Right lobe of liver (tissue), 6 donors: ENCODE results near the gene ANXA2. TPM values are rescaled to one million over a fixed set of nuclear protein-coding genes. Genes with fewer than 3 reads are reported as not detected.

Experiments
- ATAC-seq, 4 donors: fragments of 200-7000 bp; cut with Tn5 transposase; one replicate each; pipeline ENCODE4 v1.9.1; 2020; ENCODE audit warnings: mild to moderate bottlenecking in 4 of 4, moderate library complexity in 4 of 4
- DNase-seq, 3 donors: peaks; one replicate each; pipeline ENCODE4 v3.0.0-alpha.2; 2020
- H3K27ac ChIP-seq, 3 donors: fragments of 200-600 bp; one replicate each; pipeline ENCODE4 v1.8.0; 2022
- H3K27me3 ChIP-seq, 2 donors: fragments of 200-600 bp; one replicate each; pipeline ENCODE4 v1.8.0; 2022
- H3K36me3 ChIP-seq, 4 donors: fragments of 200-600 bp; sonication (generic) in 1 of 4; one replicate each; pipeline versions ENCODE4 v1.5.1 to v1.8.0; 2017 to 2022; ENCODE audit warnings: control low read depth in 1 of 4
- H3K4me1 ChIP-seq, 4 donors: fragments of 200-600 bp; sonication (generic) in 1 of 4; one replicate each; pipeline versions ENCODE4 v1.5.1 to v1.8.0; 2017 to 2022; ENCODE audit warnings: control low read depth in 1 of 4
- H3K4me3 ChIP-seq, 3 donors: fragments of 200-600 bp; one replicate each; pipeline ENCODE4 v1.8.0; 2022
- H3K9me3 ChIP-seq, 4 donors: fragments of 200-600 bp; sonication (generic) in 1 of 4; one replicate each; pipeline versions ENCODE4 v1.5.1 to v1.8.0; 2017 to 2022; ENCODE audit warnings: control low read depth in 1 of 4
- CTCF ChIP-seq, 4 donors: fragments of 200-600 bp in 3 of 4; fragments of 450-650 bp in 1 of 4; IDR thresholded peaks; one replicate each; pipeline versions ENCODE4 v1.5.1 to v1.8.0; 2016 to 2022; ENCODE audit warnings: antibody characterized with exemption in 4 of 4, mild to moderate bottlenecking in 2 of 4
- POLR2A ChIP-seq: fragments of 450-650 bp; IDR thresholded peaks from one replicate; pipeline ENCODE4 v1.6.1; 2017; ENCODE audit warnings: antibody characterized with exemption, mild to moderate bottlenecking
- WGBS: methylation state at CpG from one replicate; pipeline ENCODE4 v1.1.6; 2018; ENCODE audit warnings: low coverage, low lambda C conversion rate; ENCODE audit not compliant: insufficient coverage; ENCODE audit errors: missing lambda C conversion rate; 5-methylcytosine and 5-hydroxymethylcytosine counted together
- intact Hi-C, 2 donors: fragments of 100-400 bp; cut with DNase I; formaldehyde crosslinking; loops; one replicate each; pipeline versions ENCODE4 v1.11.2 to v1.14.1; 2022
- total RNA-seq, 6 experiments: library from RNA; depleted of rRNA in 2 of 6; stranded (reverse); fragments of >200 nt in 2 of 6; fragmentation: NEBNext Ultra II Directional in 3 of 6; extraction: Animal tissue kit (Norgen Biotek cat#: 25700) in 3 of 6; gene quantifications; one replicate each; pipeline versions ENCODE4 v1.1.0 to v1.2.4, GENCODE V29; 2016 to 2023
- donor health status: DM: no; HTN: yes; CAD: no.
- donor health status: DM: no; HTN: no; CAD: no.
- donor health status: DM: no; HTN: no; CAD: no.
- donor health status: DM: no; HTN: yes; CAD: no.
- donor health status: DM: no; HTN: yes; CAD: no.

ANXA2 gene
- total RNA-seq, 6 experiments from 2014 or later: 62.2 to 419 (median 178) TPM

GRCh38 chr15:60318216-60318867 is 79.4 kb downstream of the ANXA2 start:
- WGBS: 100% methylated on average over 3 of the region's 4 CpGs
- Histone ChIP-seq H3K36me3 (no peaks in the 10 kb centered on the region), H3K9me3 (no peaks in the 10 kb centered on the region), H3K4me3 (no peak overlapping the region), H3K4me1 (no peaks in the 10 kb centered on the region), H3K27ac (no peak overlapping the region), H3K27me3 (no peaks in the 10 kb centered on the region)
- no peak for ATAC-seq
- TF ChIP-seq CTCF (IDR thresholded peaks at IDR 0.05): no peak
- no peak for DNase-seq
- intact Hi-C loops: no loop called here

- Histone ChIP-seq H3K4me3 (no peak overlapping the region), H3K4me1 (no peaks in the 10 kb centered on the region), H3K36me3 (no peaks in the 10 kb centered on the region), H3K27ac (no peak overlapping the region), H3K9me3 (no peaks in the 10 kb centered on the region), H3K27me3 (no peaks in the 10 kb centered on the region)
- intact Hi-C loops: no loop called here
- TF ChIP-seq CTCF (IDR thresholded peaks at IDR 0.05) (no peak), POLR2A (no peak)
- ATAC-seq: no peak
- 58% methylated on average over 2 of the region's 4 CpGs for WGBS
- DNase-seq: no peak
Measured at GRCh38 chr15:60316961-60317360, 80.8 kb downstream of the ANXA2 start.

DNA sequence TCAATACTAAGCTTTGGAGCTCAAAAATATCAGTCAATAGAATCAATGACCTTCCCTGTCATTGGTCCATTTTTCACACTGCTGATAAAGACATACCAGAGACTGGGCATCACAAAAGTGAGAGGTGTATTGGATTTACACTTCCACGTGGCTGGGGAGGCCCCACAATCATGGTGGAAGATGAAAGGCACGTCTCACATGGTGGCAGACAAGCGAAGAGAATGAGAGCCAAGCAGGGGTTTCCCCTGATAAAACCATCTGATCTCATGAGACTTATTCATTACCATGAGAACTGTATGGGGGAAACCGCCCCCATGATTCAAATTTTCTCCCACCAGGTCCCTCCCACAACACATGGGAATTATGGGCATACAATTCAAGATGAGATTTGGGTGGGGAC is 81.9 kb downstream of the ANXA2 start:
- H3K4me3 ChIP-seq: no peak overlapping the region
- no peaks in the 10 kb centered on the region for H3K4me1 ChIP-seq
- no peaks in the 10 kb centered on the region for H3K9me3 ChIP-seq
- ATAC-seq: no peak
- no peak overlapping the region for H3K27ac ChIP-seq
- TF ChIP-seq POLR2A (no peak), CTCF (IDR thresholded peaks at IDR 0.05) (no peak)
- DNase-seq: no peak
- 41% methylated on average over 4 of the region's 4 CpGs for WGBS
- intact Hi-C loops: no loop called here
- H3K27me3 ChIP-seq: no peaks in the 10 kb centered on the region
- H3K36me3 ChIP-seq: no peaks in the 10 kb centered on the region

DNA sequence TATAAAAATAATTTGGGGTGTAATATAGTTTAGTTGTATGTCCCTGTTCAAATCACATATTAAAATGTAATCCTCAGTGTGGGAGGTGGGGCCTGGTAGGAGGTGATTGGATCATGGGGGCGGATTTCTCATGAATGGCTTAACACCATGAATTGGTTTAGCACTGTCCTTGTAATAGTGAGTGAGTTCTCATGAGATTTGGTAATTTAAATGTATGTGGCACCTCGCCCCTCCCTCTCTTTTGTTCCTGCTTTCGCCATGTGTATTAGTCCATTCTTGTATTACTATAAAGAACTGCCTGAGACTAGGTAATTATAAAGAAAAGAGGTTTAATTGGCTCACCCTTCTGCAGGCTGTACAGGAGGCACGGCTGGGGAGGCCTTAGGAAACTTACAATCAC is 83.9 kb downstream of the ANXA2 start:
- Histone ChIP-seq H3K27ac (no peak overlapping the region), H3K4me3 (no peak overlapping the region), H3K36me3 (no peaks in the 10 kb centered on the region), H3K9me3 (no peaks in the 10 kb centered on the region), H3K4me1 (no peaks in the 10 kb centered on the region), H3K27me3 (no peaks in the 10 kb centered on the region)
- ATAC-seq (no peak), DNase-seq (no peak)
- no peak for TF ChIP-seq CTCF (IDR thresholded peaks at IDR 0.05)
- TF ChIP-seq POLR2A: no peak
- intact Hi-C loops: no loop called here
- 61% methylated on average over 3 of the region's 4 CpGs for WGBS

DNA sequence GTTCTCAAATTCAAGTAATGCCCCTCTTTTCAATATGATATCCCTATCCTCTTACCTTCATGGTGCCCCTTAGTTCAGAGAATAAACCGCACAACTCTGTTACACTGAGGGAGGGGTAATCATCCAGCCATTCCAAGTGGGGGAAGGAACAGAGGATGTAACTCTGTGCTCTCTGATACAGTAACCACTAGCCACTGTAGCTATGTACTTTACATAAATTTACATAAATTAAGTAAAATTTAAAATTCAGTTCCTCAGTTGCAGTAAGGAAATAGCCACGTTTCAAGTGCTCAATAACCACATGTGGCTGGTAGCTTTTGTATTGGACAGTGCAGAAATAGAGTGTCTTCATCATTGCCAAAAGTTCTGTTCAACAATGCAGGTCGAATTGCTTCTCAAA is 90.8 kb downstream of the ANXA2 start:
- TF ChIP-seq POLR2A (no peak), CTCF (IDR thresholded peaks at IDR 0.05) (no peak)
- no peak overlapping the region for H3K27ac ChIP-seq

More for the DNA sequence above, 90.8 kb downstream of the ANXA2 start:
- Histone ChIP-seq H3K9me3 (no peaks in the 10 kb centered on the region), H3K4me1 (no peaks in the 10 kb centered on the region), H3K4me3 (no peak overlapping the region), H3K36me3 (no peaks in the 10 kb centered on the region), H3K27me3 (no peaks in the 10 kb centered on the region)
- DNase-seq: no peak
- 41% methylated on average over 3 of the region's 3 CpGs for WGBS
- intact Hi-C loops: no loop called here
- no peak for ATAC-seq
